CD4-positive, CD25-positive, alpha-beta regulatory T cell (primary cell): ENCODE measurements around the gene ELMO3. TPM values are rescaled to one million over a fixed set of nuclear protein-coding genes. Genes with fewer than 3 reads are reported as not detected.
A peak's percentile ranks its signal among the peaks of the same experiment; 100 is the strongest.

Experiments
- ATAC-seq, 2 donors: fragments of 150-1000 bp; cut with Tn5 transposase; one replicate each; pipeline ENCODE4 v1.10.0; 2021; ENCODE audit warnings: low read depth in 2 of 2, moderate number of reproducible peaks in 2 of 2, moderate library complexity in 1 of 2
- DNase-seq, 3 donors: peaks; one replicate each; pipeline versions ENCODE4 v3.0.0 to v3.0.0-alpha.2; 2012 to 2022; ENCODE audit warnings: mixed read lengths in 1 of 3
- H3K27ac ChIP-seq: one replicate; pipeline ENCODE4 v1.7.0; 2013; ENCODE audit warnings: mild to moderate bottlenecking, low read length; ENCODE audit not compliant: insufficient read depth, poor library complexity, severe bottlenecking
- H3K27me3 ChIP-seq: one replicate; pipeline ENCODE4 v1.7.0; 2013; ENCODE audit warnings: low read length; ENCODE audit not compliant: control insufficient read depth, insufficient read depth
- H3K36me3 ChIP-seq: one replicate; pipeline ENCODE4 v1.7.0; 2013; ENCODE audit warnings: mild to moderate bottlenecking, low read length, moderate library complexity; ENCODE audit not compliant: control insufficient read depth, insufficient read depth
- H3K4me1 ChIP-seq: 2 replicates; pipeline ENCODE4 v1.7.0; 2013; ENCODE audit warnings: mild to moderate bottlenecking, low read length; ENCODE audit not compliant: insufficient read depth, control insufficient read depth, poor library complexity, severe bottlenecking
- H3K4me3 ChIP-seq: one replicate; pipeline ENCODE4 v1.7.0; 2013; ENCODE audit warnings: low read depth, mild to moderate bottlenecking, low read length, moderate library complexity
- H3K9me3 ChIP-seq, 2 experiments: 1 replicate in 1 of 2; 2 replicates in 1 of 2; pipeline ENCODE4 v1.7.0; 2013; ENCODE audit warnings: low read length in 2 of 2, mild to moderate bottlenecking in 1 of 2, moderate library complexity in 1 of 2; ENCODE audit not compliant: control insufficient read depth in 2 of 2
- H3K27ac Mint-ChIP-seq, 3 donors: one replicate each; pipeline ENCODE4 v1.8.0; 2020 to 2022; ENCODE audit warnings: mild to moderate bottlenecking in 3 of 3, mixed read lengths in 3 of 3, moderate library complexity in 2 of 3
- H3K27me3 Mint-ChIP-seq: one replicate; pipeline ENCODE4 v1.8.0; 2022; ENCODE audit warnings: mild to moderate bottlenecking, mixed read lengths
- H3K36me3 Mint-ChIP-seq: one replicate; pipeline ENCODE4 v1.8.0; 2020; ENCODE audit warnings: mixed read lengths
- H3K4me1 Mint-ChIP-seq, 4 donors: one replicate each; pipeline ENCODE4 v1.8.0; 2020 to 2022; ENCODE audit warnings: mixed read lengths in 4 of 4, mild to moderate bottlenecking in 1 of 4
- H3K4me3 Mint-ChIP-seq, 4 donors: one replicate each; pipeline ENCODE4 v1.8.0; 2020 to 2022; ENCODE audit warnings: mild to moderate bottlenecking in 4 of 4, mixed read lengths in 4 of 4, moderate library complexity in 3 of 4
- H3K9me3 Mint-ChIP-seq, 7 donors: one replicate each; pipeline ENCODE4 v1.8.0; 2020 to 2022; ENCODE audit warnings: mixed read lengths in 7 of 7, mild to moderate bottlenecking in 3 of 7, moderate library complexity in 2 of 7
- polyA plus RNA-seq, 4 donors: library from polyadenylated mRNA; unstranded; fragments of 300-500 nt; fragmentation: Illumina TruSeq; gene quantifications; one replicate each; pipeline ENCODE4 v1.2.3, GENCODE V29; 2021
- total RNA-seq: library from RNA; stranded (reverse); gene quantifications from one replicate; pipeline ENCODE4 v1.2.3, GENCODE V29; 2022

The ELMO3 gene
- total and polyA plus RNA-seq, 5 donors from 2014 or later, result 0.09 to 2.2 TPM; not detected in 3

DNA sequence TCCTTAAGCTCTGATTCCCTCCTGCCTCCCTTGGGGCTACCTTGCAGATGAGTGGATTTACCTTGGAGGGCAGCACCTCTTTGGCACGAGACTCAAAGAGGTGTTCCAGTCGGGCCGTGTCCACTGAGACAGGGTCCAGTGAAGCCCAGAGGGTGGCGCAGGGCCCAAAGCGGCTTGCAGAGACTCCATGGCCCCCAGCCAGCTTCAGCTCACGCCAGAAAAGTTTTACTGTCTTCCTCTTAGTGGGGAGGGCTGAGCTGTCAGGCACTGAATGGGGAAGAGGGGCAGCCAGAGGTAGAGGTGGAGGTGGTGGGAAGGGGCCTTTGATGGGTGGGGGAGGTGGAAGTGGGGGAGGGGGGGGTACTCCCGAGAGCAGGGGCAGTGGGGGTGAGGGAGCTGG is 34.7 kb downstream of the ELMO3 start:
- no peak overlapping the region for H3K27ac ChIP-seq
- peaks cover 0 to 1% (median 0%) of the 10 kb centered on the region in 7 donors for H3K9me3 Mint-ChIP-seq
- no peaks in the 10 kb centered on the region for H3K9me3 ChIP-seq
- DNase-seq, result no peak
- H3K27ac Mint-ChIP-seq, result no peak overlapping the region
- H3K36me3 ChIP-seq, result peaks cover 60% of the 10 kb centered on the region
- H3K4me3 Mint-ChIP-seq, result no peak overlapping the region
- H3K27me3 Mint-ChIP-seq, result no peaks in the 10 kb centered on the region
- no peak for ATAC-seq
- no peaks in the 10 kb centered on the region for H3K27me3 ChIP-seq
- H3K4me3 ChIP-seq, result no peak overlapping the region
- H3K36me3 Mint-ChIP-seq, result peaks cover 29% of the 10 kb centered on the region
- peaks cover 0 to 8% (median 0%) of the 10 kb centered on the region in 4 donors for H3K4me1 Mint-ChIP-seq
- no peaks in the 10 kb centered on the region for H3K4me1 ChIP-seq

DNA sequence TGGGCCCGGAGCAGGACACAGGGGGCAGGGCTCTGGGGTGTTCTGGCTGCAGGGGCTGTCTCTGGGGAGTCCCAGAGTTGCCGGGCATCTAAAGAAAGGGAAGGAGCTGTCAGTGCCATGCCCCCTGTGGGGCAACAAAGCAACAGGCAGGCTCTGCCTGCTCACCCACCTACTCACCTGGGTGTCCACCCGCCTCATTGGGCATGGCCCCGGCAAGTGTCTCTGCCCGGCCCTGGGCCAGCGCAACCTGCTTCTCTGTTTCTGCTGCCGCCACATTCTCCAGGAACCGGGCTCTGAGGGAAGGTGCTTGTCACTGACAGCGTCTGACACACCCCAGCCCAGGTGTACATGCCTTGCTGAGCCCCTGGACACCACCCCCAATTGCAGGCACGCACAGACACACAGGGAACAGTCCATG is 35.3 kb downstream of the ELMO3 start:
- no peak overlapping the region for H3K4me3 ChIP-seq
- no peaks in the 10 kb centered on the region for H3K27me3 ChIP-seq
- Mint-ChIP-seq H3K36me3 (peaks cover 30% of the 10 kb centered on the region), H3K27me3 (no peaks in the 10 kb centered on the region), H3K4me1 (peaks cover 0 to 6% (median 0%) of the 10 kb centered on the region in 4 donors), H3K9me3 (peaks cover 0 to 1% (median 0%) of the 10 kb centered on the region in 7 donors), H3K4me3 (no peak overlapping the region), H3K27ac (peak overlapping the region in 1 of 3 donors; percentile 52)
- no peaks in the 10 kb centered on the region for H3K9me3 ChIP-seq
- H3K4me1 ChIP-seq, result no peaks in the 10 kb centered on the region
- H3K36me3 ChIP-seq, result peaks cover 61% of the 10 kb centered on the region
- no peak overlapping the region for H3K27ac ChIP-seq
- no peak for DNase-seq
- ATAC-seq, result no peak

DNA sequence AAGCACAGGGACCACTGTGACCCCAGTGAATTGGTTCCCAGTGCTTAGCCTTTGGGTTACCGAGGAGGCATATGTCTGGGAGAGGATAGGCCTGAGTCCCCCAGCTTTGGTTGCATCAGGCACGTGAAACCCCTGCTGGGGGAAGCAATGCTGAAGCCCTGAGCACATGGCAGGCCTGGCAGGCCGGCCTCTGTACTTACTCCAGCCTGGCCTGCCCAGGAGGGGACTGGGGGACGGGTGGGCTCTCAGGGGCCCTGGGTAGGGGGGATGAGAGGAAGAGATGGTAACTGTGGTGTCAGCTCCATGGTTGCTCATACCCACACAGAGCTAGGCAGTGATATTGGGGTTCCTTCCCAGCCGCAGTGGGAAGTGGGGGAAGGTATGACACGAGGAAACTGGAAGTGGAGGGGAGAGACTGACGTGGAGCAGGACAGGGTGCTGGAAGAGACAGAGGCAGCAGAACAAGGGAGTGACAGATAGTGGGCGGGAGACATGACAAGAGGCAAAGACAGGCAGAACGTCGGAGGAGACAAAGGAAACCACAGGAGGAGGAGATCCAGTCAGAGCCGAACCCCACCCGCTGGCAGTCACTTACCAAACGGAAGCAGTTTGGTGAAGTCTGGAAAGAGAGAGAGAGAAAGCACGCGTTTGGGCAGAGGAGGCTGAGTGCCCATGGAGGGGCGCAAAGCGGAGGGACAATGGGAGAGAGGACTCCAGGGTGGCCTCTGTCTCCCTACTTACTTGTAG is 37.1 kb downstream of the ELMO3 start:
- Histone ChIP-seq H3K27me3 (no peaks in the 10 kb centered on the region), H3K36me3 (peaks cover 47% of the 10 kb centered on the region), H3K4me3 (no peak overlapping the region), H3K9me3 (no peaks in the 10 kb centered on the region), H3K27ac (no peak overlapping the region), H3K4me1 (no peaks in the 10 kb centered on the region)
- Mint-ChIP-seq H3K36me3 (peaks cover 33% of the 10 kb centered on the region), H3K27me3 (no peaks in the 10 kb centered on the region), H3K27ac (peak overlapping the region in 2 of 3 donors; percentile 66 to 78), H3K4me3 (peak overlapping the region in 3 of 4 donors; percentile 15 to 88 (median 77)), H3K4me1 (peaks cover 0 to 4% (median 0%) of the 10 kb centered on the region in 4 donors), H3K9me3 (peaks cover 0 to 1% (median 0%) of the 10 kb centered on the region in 7 donors)
- DNase-seq, result peak in 2 of 3 donors; percentile 34 to 36
- ATAC-seq, result no peak

DNA sequence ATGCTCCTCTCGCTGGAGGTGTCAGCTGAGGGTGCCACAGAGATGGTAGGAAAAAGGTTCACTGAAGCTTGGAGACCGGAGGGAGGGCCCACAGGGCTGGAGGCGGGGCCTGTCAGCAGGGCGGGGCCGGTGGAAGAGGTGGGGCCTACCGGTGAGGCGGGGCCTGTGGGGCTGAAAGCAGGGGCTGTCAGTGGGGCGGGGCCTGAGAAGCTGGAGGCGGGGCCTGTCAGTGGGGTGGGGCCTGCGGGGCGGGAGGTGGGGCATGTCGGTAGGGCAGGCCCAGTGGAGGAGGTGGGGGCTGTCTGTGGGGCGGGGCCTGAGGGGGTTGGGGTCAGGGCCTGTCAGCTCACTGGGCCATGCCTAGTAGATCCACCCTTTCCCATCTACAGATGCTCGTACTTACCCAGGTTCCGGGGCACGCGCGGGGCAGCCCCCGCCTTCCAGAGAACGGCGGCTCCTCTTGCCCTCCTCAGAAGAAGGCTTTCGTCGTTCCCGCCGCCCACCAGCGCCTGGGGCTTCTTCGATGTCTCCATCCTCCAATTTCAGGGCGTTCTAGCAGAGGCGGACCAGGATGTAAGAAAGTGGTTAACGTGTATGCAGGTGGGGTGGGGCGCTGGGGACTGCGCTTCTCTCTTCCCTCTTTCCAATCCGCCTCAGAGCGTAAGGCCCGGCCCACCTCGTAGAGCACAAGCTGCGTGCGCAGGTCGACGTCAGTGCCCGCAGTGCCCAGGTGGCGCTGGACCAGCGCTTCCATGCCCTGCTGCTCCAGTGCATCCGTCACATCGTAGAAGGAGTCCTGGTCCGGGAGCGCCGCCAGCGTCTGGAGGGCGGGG is 37.8 kb downstream of the ELMO3 start:
- H3K9me3 ChIP-seq, result no peaks in the 10 kb centered on the region
- Mint-ChIP-seq H3K9me3 (peaks cover 0 to 1% (median 0%) of the 10 kb centered on the region in 7 donors), H3K36me3 (peaks cover 33% of the 10 kb centered on the region), H3K27ac (peak overlapping the region in 2 of 3 donors; percentile 29 to 78), H3K4me3 (peak overlapping the region in 1 of 4 donors; percentile 77), H3K4me1 (peaks cover 0 to 4% (median 0%) of the 10 kb centered on the region in 4 donors), H3K27me3 (no peaks in the 10 kb centered on the region)
- H3K4me1 ChIP-seq, result no peaks in the 10 kb centered on the region
- H3K36me3 ChIP-seq, result peaks cover 39% of the 10 kb centered on the region
- ATAC-seq, result peak; percentile 64 to 69
- H3K27ac ChIP-seq, result no peak overlapping the region
- peak; percentile 56 to 64 (median 57) for DNase-seq
- H3K4me3 ChIP-seq, result no peak overlapping the region
- H3K27me3 ChIP-seq, result no peaks in the 10 kb centered on the region

DNA sequence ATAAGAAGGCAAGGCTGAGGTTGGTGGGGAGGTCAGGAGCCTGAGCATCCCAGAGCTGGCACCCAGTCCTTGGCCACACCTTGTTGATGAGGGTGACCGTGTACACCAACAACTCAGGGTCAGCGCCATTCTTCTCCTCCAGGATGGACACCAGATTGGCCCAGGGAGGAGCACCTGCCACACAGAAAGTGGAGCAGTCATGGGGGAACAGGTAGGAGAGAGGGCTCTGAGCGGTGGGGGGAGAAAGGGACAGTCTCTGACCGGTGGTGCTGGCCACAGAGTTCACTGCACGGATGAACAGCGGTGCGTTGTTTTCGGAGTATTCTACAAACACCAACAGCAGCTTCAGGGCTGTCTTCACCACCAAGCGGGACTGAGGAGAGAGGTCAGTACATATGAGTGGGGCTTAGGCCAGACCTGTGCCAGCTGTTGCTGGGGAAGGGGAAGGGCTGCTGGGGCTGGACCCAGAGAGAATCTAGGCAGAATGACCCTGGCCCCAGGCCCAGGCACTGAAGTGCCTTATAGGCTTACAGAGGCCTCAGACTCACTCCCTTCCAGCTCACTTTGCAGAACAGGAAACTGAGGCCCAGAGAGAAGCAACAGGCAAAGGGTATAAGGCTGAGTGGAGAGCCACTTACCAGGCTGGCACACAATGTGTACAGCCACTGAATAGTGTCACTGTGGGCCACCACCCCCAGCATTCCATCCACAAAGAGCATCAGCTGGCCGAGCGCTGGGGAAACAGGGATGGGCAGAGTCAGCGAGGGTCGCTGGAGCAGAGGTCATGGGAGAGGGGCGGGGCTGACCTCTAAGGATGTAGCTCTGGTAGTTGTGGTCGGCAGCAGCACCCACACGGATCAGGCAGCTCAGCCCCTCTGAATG is 38.7 kb downstream of the ELMO3 start:
- Mint-ChIP-seq H3K9me3 (peaks cover 0 to 1% (median 0%) of the 10 kb centered on the region in 7 donors), H3K27ac (peak overlapping the region in 1 of 3 donors; percentile 23), H3K4me1 (peaks cover 0 to 4% (median 2%) of the 10 kb centered on the region in 4 donors), H3K4me3 (no peak overlapping the region), H3K36me3 (peaks cover 33% of the 10 kb centered on the region), H3K27me3 (no peaks in the 10 kb centered on the region)
- H3K4me3 ChIP-seq, result no peak overlapping the region
- no peaks in the 10 kb centered on the region for H3K9me3 ChIP-seq
- DNase-seq, result no peak
- H3K36me3 ChIP-seq, result peaks cover 38% of the 10 kb centered on the region
- no peak overlapping the region for H3K27ac ChIP-seq
- H3K4me1 ChIP-seq, result no peaks in the 10 kb centered on the region
- no peak for ATAC-seq
- H3K27me3 ChIP-seq, result no peaks in the 10 kb centered on the region

DNA sequence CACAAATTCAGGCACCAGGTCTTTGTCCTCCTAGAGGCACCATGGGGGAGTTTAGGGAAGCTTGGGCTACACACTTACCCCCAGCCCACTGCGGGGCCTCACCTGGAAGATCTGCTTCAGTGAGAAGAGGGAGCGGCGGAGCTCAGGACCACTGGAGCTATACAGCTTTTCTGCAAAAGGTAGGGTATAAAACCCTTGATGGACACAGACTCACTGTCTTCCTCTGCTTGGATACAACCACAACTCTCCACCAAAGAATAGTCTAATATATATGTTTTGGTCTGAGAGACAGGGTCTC is 39.3 kb downstream of the ELMO3 start:
- Histone ChIP-seq H3K27ac (no peak overlapping the region), H3K4me1 (no peaks in the 10 kb centered on the region), H3K9me3 (no peaks in the 10 kb centered on the region), H3K4me3 (no peak overlapping the region), H3K36me3 (peaks cover 38% of the 10 kb centered on the region), H3K27me3 (no peaks in the 10 kb centered on the region)
- Mint-ChIP-seq H3K36me3 (peaks cover 33% of the 10 kb centered on the region), H3K27me3 (no peaks in the 10 kb centered on the region), H3K4me3 (no peak overlapping the region), H3K9me3 (peaks cover 0 to 1% (median 0%) of the 10 kb centered on the region in 7 donors), H3K27ac (peak overlapping the region in 2 of 3 donors; percentile 23 to 56), H3K4me1 (peaks cover 0 to 4% (median 3%) of the 10 kb centered on the region in 4 donors)
- DNase-seq, result no peak
- ATAC-seq, result no peak

DNA sequence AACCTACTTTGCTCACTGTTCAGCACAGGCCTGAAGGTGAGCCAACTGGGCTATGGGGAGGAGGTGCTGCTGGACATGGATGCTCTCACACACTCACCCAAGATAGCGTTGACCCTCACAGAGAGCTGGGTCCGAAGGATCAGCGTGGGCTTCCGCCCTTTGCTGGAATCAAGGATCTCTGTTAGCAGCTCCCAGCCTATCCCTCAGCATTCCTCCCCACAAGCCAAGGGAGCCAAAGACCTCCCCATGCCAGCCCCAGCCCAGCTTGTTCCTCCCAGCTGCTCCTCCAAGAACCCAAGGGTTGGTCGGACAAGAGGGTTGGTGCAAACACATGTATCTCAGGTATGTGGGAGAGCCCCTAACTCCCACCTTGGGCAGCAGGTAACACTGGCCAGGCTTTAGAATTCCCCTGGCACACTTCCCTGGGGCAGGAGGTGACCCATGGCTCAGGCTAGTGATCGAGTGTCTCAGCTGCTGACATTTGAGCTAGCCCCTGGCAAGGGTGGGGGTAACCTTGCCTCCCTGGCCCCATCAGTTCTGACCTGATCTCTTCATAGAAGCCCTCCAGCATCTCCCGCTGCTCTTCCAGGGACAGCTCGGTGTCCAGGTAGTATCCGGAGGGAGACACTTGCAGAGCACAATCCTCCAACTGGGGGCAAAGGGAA is 40.0 kb downstream of the ELMO3 start:
- peaks cover 37% of the 10 kb centered on the region for H3K36me3 ChIP-seq
- H3K4me1 ChIP-seq, result peaks cover 4% of the 10 kb centered on the region
- Mint-ChIP-seq H3K4me3 (no peak overlapping the region), H3K4me1 (peaks cover 0 to 9% (median 3%) of the 10 kb centered on the region in 4 donors), H3K27ac (peak overlapping the region in 1 of 3 donors; percentile 56), H3K9me3 (peaks cover 0 to 1% (median 0%) of the 10 kb centered on the region in 7 donors), H3K36me3 (peaks cover 29% of the 10 kb centered on the region), H3K27me3 (no peaks in the 10 kb centered on the region)
- ATAC-seq (no peak), DNase-seq (no peak)
- H3K4me3 ChIP-seq, result no peak overlapping the region
- no peaks in the 10 kb centered on the region for H3K9me3 ChIP-seq
- H3K27ac ChIP-seq, result no peak overlapping the region
- no peaks in the 10 kb centered on the region for H3K27me3 ChIP-seq
